OCI-LY7 (cell line): ENCODE measurements around the gene KCNQ1OT1. TPM values are rescaled to one million over a fixed set of nuclear protein-coding genes. Genes with fewer than 3 reads are reported as not detected.

ENCODE experiments used
- BruUV-seq: library from RNA; stranded (reverse); fragments of 400-500 nt; replicated peaks from 2 replicates; lab custom pipeline; 2021; lab: Mats Ljungman, UMichigan
- CTCF ChIA-PET: fragments of 300-600 bp; sonication (Branson Sonifier 250); formaldehyde crosslinking; loops from one replicate; lab custom pipeline; 2022; ENCODE audit warnings: antibody characterized with exemption; ENCODE audit not compliant: unreplicated experiment; lab: Charles Lee
- POLR2A ChIA-PET: fragments of 300-600 bp; sonication (Branson Sonifier 250); formaldehyde crosslinking; loops from one replicate; lab custom pipeline; 2022; ENCODE audit warnings: antibody characterized with exemption; lab: Charles Lee
- DNase-seq: peaks from one replicate; pipeline ENCODE4 v3.0.0-alpha.2; 2015; ENCODE audit warnings: low spot score
- H2AFZ ChIP-seq: fragments of 200-600 bp; sonication (generic), shearing (Covaris generic); 2 replicates; pipeline ENCODE4 v1.6.1; 2014; ENCODE audit warnings: mild to moderate bottlenecking, antibody characterized with exemption, low read length, moderate library complexity
- H3K27ac ChIP-seq: fragments of 200-600 bp; sonication (generic); 2 replicates; pipeline ENCODE4 v1.5.1; 2014; ENCODE audit warnings: mixed run types, low read depth, mild to moderate bottlenecking, moderate library complexity, low read length, inconsistent platforms; ENCODE audit not compliant: poor library complexity, severe bottlenecking
- H3K36me3 ChIP-seq: fragments of 200-600 bp; sonication (generic); 2 replicates; pipeline ENCODE4 v1.6.1; 2014; ENCODE audit warnings: mild to moderate bottlenecking, antibody characterized with exemption, low read length, moderate library complexity, mixed read lengths; ENCODE audit not compliant: insufficient read depth
- H3K4me1 ChIP-seq: fragments of 200-600 bp; sonication (generic); 2 replicates; pipeline ENCODE4 v1.5.1; 2014; ENCODE audit warnings: mild to moderate bottlenecking, low read length; ENCODE audit not compliant: insufficient read depth, poor library complexity, severe bottlenecking
- H3K4me2 ChIP-seq: fragments of 200-600 bp; sonication (generic); 2 replicates; pipeline ENCODE4 v1.6.1; 2014; ENCODE audit warnings: mild to moderate bottlenecking, low read length
- H3K4me3 ChIP-seq: fragments of 200-600 bp; sonication (generic); 2 replicates; pipeline ENCODE4 v1.5.1; 2014; ENCODE audit warnings: mild to moderate bottlenecking, low read depth, low read length; ENCODE audit not compliant: poor library complexity, severe bottlenecking
- H3K79me2 ChIP-seq: fragments of 200-600 bp; sonication (generic); 2 replicates; pipeline ENCODE4 v1.6.1; 2016; ENCODE audit warnings: low read depth, mild to moderate bottlenecking, low read length, moderate library complexity, mixed read lengths; ENCODE audit not compliant: insufficient read depth
- H3K9me2 ChIP-seq: fragments of 200-600 bp; sonication (generic); 2 replicates; pipeline ENCODE4 v1.6.1; 2016; ENCODE audit warnings: mild to moderate bottlenecking, low read length, mixed read lengths; ENCODE audit not compliant: insufficient read depth
- H3K9me3 ChIP-seq: fragments of 200-600 bp; sonication (generic); 2 replicates; pipeline ENCODE4 v1.6.1; 2014; ENCODE audit warnings: mild to moderate bottlenecking, mixed run types, low read length, mixed read lengths
- H4K20me1 ChIP-seq: fragments of 200-600 bp; sonication (generic); 2 replicates; pipeline ENCODE4 v1.6.1; 2014; ENCODE audit warnings: mild to moderate bottlenecking, antibody characterized with exemption, low read length, moderate library complexity, mixed read lengths; ENCODE audit not compliant: insufficient read depth
- EZH2phosphoT487 ChIP-seq: fragments of 200-600 bp; sonication (generic); IDR thresholded peaks from 2 replicates; pipeline ENCODE4 v1.6.1; 2018; ENCODE audit warnings: low read depth, borderline replicate concordance, mild to moderate bottlenecking, mixed run types, antibody characterized with exemption, low read length, moderate library complexity, mixed read lengths
- intact Hi-C: fragments of 100-400 bp; cut with micrococcal nuclease; formaldehyde crosslinking; loops from one replicate; pipeline ENCODE4 v1.10.0; 2022; ENCODE audit not compliant: unreplicated experiment
- total RNA-seq, 2 experiments: library from RNA; depleted of rRNA in 1 of 2; stranded (reverse); fragments of >200 nt in 1 of 2; shearing (Covaris generic) in 1 of 2; gene quantifications; 2 replicates each; pipeline ENCODE4 v1.2.3, GENCODE V29; 2014 to 2022
- TF ChIP-seq, protein P1 (sequence below): fragments of 200-600 bp; sonication (generic); conservative IDR thresholded peaks from 2 replicates; pipeline ENCODE4 v1.5.1; 2014; ENCODE audit warnings: mild to moderate bottlenecking, antibody characterized with exemption, low read length, moderate library complexity, mixed read lengths

The KCNQ1OT1 gene
- total RNA-seq, 2 experiments from 2014 or later: 2.9 to 3.4 TPM

DNA sequence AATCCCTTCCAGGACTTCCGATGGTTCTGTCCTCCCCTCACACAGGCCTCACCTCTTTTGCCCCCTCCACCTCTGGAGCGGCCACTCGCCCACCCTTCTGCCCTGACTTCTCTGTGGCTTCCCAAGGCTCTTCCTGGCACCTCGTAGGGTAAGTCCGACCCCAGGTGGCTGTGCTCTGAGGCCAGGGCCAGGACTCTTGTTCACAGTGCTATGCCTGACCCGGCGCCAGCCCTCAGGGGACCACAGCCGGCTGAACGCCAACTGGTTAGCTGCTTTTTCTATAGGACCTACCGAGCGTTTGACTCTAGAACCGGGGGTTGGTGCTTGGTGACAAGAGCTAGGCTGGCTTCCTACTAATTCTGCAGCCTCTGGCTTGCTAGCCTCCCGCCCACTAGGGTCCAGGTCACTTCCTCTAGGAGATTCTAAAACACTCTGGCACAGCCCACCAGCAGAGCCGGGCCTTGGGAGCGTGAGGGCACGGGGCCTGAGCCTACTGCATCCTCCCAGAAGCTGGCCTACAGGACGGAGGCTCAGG lies 28.4 kb upstream of the KCNQ1OT1 start:
- Histone ChIP-seq H3K36me3 (no peaks in the 10 kb centered on the region), H3K79me2 (no peaks in the 10 kb centered on the region), H3K4me1 (no peaks in the 10 kb centered on the region), H3K27ac (no peak overlapping the region), H3K9me2 (no peaks in the 10 kb centered on the region), H3K4me2 (no peak overlapping the region), H2AFZ (no peak overlapping the region), H3K9me3 (no peaks in the 10 kb centered on the region), H4K20me1 (no peaks in the 10 kb centered on the region; the same call in 1 of the 2 replicates), H3K4me3 (no peak overlapping the region)
- ChIA-PET CTCF (no interaction called here), POLR2A (no interaction called here)
- DNase-seq: no peak
- no peak for TF ChIP-seq EZH2phosphoT487
- TF ChIP-seq, protein P1, sequence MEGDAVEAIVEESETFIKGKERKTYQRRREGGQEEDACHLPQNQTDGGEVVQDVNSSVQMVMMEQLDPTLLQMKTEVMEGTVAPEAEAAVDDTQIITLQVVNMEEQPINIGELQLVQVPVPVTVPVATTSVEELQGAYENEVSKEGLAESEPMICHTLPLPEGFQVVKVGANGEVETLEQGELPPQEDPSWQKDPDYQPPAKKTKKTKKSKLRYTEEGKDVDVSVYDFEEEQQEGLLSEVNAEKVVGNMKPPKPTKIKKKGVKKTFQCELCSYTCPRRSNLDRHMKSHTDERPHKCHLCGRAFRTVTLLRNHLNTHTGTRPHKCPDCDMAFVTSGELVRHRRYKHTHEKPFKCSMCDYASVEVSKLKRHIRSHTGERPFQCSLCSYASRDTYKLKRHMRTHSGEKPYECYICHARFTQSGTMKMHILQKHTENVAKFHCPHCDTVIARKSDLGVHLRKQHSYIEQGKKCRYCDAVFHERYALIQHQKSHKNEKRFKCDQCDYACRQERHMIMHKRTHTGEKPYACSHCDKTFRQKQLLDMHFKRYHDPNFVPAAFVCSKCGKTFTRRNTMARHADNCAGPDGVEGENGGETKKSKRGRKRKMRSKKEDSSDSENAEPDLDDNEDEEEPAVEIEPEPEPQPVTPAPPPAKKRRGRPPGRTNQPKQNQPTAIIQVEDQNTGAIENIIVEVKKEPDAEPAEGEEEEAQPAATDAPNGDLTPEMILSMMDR: no peak
- intact Hi-C loops: no loop called here
- no TSS peak for BruUV-seq

DNA sequence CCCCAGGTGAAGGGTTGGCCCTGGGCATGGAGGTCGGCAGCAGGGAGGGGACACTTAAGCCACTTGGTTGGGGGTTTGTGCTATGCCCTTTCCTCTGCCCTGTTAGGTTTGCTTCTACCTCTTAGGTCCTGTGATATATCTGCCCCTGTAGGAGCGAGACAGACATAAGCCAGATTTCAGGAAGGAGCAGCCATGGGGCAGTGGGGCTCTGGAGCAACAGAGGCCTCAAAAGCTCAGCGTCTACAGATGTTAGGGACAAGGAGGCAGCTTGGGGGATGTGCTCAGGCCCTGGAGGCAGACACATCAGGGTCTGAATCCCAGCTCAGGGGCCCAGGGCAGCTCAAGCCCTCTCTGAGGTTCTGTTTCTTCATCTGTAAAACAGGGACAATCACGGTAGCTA lies 27.2 kb upstream of the KCNQ1OT1 start:
- TF ChIP-seq EZH2phosphoT487: no peak
- TF ChIP-seq, protein P1: no peak
- H4K20me1 ChIP-seq: no peaks in the 10 kb centered on the region; the same call in 1 of the 2 replicates
- H3K4me1 ChIP-seq: no peaks in the 10 kb centered on the region
- no TSS peak for BruUV-seq
- POLR2A ChIA-PET: no interaction called here
- CTCF ChIA-PET: interaction anchor here (0.6 kb wide), 1 partner anchor 10 kb away, joined by 4 read pairs; no protein-coding TSS in a partner anchor
- H3K36me3 ChIP-seq: no peaks in the 10 kb centered on the region
- H3K9me2 ChIP-seq: no peaks in the 10 kb centered on the region
- H2AFZ ChIP-seq: no peak overlapping the region
- H3K4me2 ChIP-seq: no peak overlapping the region
- no peaks in the 10 kb centered on the region for H3K9me3 ChIP-seq
- H3K27ac ChIP-seq: no peak overlapping the region
- H3K79me2 ChIP-seq: no peaks in the 10 kb centered on the region
- DNase-seq: no peak
- H3K4me3 ChIP-seq: no peak overlapping the region
- intact Hi-C loops: no loop called here

DNA sequence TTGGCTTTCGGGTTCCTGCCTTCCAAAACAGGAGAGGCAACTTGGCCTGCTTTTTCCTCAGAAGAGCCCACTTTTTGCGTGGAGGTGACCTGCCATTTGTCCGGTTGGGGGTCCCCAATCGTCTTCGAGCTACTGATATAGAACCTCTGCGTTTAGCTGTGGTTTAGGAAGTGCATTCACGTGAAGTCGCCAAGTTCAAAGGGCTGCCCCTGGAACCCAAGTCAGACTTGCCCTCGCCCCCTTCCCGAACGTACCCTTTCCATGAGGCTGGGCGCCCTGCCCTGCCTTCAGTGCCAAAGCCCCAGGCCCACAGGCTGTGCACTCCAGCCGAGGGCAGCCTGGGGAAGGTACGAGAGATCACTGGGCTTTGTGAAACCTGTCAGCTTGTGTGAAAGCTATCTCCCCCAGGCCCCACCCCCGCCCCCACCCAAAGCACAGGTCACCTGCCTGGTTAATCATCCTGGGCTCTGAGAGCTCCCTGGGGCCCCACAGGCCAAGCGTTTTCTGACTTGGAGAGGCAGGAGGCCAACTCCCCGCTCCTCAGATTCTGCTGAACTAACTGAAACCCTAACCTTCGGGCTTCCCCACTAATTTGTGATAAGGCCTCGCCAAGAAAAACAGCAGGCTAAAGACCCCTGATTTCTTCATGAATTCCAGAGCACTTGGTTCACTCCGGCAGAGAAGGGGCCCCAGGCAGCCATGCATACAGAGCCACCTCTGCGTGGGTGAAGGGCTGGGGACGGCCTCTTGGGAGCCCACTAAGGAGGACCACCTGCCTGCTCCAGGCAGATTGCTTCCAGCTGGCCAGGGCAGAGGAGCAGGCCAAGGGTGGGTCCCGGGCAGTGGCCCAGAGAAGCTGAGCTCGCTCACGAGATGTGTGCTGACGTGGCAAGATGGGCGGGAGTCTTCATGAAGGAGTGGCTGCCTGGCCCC lies 25.8 kb upstream of the KCNQ1OT1 start:
- no peaks in the 10 kb centered on the region for H3K9me3 ChIP-seq
- no peak overlapping the region for H3K27ac ChIP-seq
- POLR2A ChIA-PET: no interaction called here
- CTCF ChIA-PET: no interaction called here
- no peaks in the 10 kb centered on the region for H3K36me3 ChIP-seq
- H3K79me2 ChIP-seq: no peaks in the 10 kb centered on the region
- H3K4me3 ChIP-seq: no peak overlapping the region
- intact Hi-C loops: no loop called here
- no peak overlapping the region for H2AFZ ChIP-seq
- no peak overlapping the region for H3K4me2 ChIP-seq
- no peaks in the 10 kb centered on the region for H3K9me2 ChIP-seq
- DNase-seq: no peak
- H3K4me1 ChIP-seq: no peaks in the 10 kb centered on the region
- H4K20me1 ChIP-seq: no peaks in the 10 kb centered on the region; the same call in 1 of the 2 replicates
- no TSS peak for BruUV-seq
- TF ChIP-seq, protein P1: no peak
- no peak for TF ChIP-seq EZH2phosphoT487
